Upper lobe of right lung (tissue), 1 donor: ENCODE results near the gene JPT2. TPM values are rescaled to one million over a fixed set of nuclear protein-coding genes. Genes with fewer than 3 reads are reported as not detected.
"Not testable (repeated sequence)": the region's sequence is repeated elsewhere in the genome, so short reads cannot be mapped to it uniquely, and the experiment has no call there.

ENCODE experiments used
- ATAC-seq: fragments of 200-7000 bp; cut with Tn5 transposase; one replicate; pipeline ENCODE4 v1.9.1; 2020; ENCODE audit warnings: mild to moderate bottlenecking, moderate library complexity
- DNase-seq: peaks from one replicate; pipeline ENCODE4 v3.0.0-alpha.2; 2020
- H3K27ac ChIP-seq: fragments of 200-600 bp; one replicate; pipeline ENCODE4 v1.8.0; 2022
- H3K27me3 ChIP-seq: fragments of 200-600 bp; one replicate; pipeline ENCODE4 v1.8.0; 2022; ENCODE audit warnings: mild to moderate bottlenecking
- H3K36me3 ChIP-seq: fragments of 200-600 bp; one replicate; pipeline ENCODE4 v1.8.0; 2022
- H3K4me1 ChIP-seq: fragments of 200-600 bp; one replicate; pipeline ENCODE4 v1.8.0; 2022
- H3K4me3 ChIP-seq: fragments of 200-600 bp; one replicate; pipeline ENCODE4 v1.8.0; 2022; ENCODE audit warnings: mild to moderate bottlenecking
- H3K9me3 ChIP-seq: fragments of 200-600 bp; one replicate; pipeline ENCODE4 v1.8.0; 2022
- intact Hi-C: fragments of 100-400 bp; cut with DNase I; formaldehyde crosslinking; loops from one replicate; pipeline ENCODE4 v1.11.0; 2022
- total RNA-seq: library from RNA; stranded (reverse); fragmentation: NEBNext Ultra II Directional; extraction: Animal tissue kit (Norgen Biotek cat#: 25700); gene quantifications from one replicate; pipeline ENCODE4 v1.2.1, GENCODE V29; 2021
- TF ChIP-seq, protein P1 (sequence below): fragments of 200-600 bp; IDR thresholded peaks from one replicate; pipeline ENCODE4 v1.8.0; 2022; ENCODE audit warnings: antibody characterized with exemption
- donor health status: DM: no; HTN: yes; CAD: no; lungs with severe emphysema.

Gene JPT2
- total RNA-seq, 1 donor from 2014 or later: 44.8 TPM

DNA sequence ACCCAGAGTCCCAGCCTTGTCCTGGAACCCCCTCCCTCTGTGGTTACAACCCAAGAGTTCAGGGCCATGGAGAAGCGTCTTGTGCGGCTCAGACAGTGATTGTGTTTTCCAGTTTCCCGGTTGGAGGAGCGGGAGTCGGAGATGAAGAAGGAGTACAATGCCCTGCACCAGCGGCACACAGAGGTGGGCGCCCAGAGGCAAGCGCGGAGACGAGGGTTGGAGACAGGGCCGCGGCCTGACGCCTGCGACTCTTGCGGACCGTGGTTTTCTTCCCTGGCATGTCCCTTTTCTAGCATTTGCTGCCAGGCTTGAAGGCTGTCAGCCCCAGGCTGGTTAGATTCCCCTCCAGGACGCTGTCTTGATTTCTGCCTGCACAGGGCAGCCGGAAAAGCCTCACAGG lies 50.9 kb downstream of the JPT2 start:
- Histone ChIP-seq H3K27me3 (no peaks in the 10 kb centered on the region), H3K36me3 (peaks cover 65% of the 10 kb centered on the region), H3K4me1 (no peaks in the 10 kb centered on the region), H3K27ac (no peak overlapping the region), H3K4me3 (no peak overlapping the region), H3K9me3 (no peaks in the 10 kb centered on the region)
- intact Hi-C loops: no loop called here
- DNase-seq (no peak), ATAC-seq (no peak)
- TF ChIP-seq, protein P1, sequence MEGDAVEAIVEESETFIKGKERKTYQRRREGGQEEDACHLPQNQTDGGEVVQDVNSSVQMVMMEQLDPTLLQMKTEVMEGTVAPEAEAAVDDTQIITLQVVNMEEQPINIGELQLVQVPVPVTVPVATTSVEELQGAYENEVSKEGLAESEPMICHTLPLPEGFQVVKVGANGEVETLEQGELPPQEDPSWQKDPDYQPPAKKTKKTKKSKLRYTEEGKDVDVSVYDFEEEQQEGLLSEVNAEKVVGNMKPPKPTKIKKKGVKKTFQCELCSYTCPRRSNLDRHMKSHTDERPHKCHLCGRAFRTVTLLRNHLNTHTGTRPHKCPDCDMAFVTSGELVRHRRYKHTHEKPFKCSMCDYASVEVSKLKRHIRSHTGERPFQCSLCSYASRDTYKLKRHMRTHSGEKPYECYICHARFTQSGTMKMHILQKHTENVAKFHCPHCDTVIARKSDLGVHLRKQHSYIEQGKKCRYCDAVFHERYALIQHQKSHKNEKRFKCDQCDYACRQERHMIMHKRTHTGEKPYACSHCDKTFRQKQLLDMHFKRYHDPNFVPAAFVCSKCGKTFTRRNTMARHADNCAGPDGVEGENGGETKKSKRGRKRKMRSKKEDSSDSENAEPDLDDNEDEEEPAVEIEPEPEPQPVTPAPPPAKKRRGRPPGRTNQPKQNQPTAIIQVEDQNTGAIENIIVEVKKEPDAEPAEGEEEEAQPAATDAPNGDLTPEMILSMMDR: no peak

DNA sequence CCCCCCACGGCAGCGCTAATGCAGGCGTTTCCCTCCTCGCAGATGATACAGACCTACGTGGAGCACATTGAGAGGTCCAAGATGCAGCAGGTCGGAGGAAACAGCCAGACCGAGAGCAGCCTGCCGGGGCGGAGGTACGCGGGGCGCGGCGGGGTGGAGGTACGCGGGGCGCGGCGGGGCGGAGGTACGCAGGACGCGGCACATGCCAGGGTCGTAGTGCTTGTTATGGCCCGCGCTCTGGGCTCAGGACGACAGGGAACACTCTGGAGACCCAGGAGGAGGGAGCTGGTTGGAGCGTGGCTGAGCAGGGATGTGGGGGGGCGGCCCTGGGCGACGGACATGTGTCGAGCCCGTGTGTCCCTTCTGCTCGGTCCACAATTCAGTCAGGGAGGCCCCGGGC lies 51.4 kb downstream of the JPT2 start:
- Histone ChIP-seq H3K4me1 (no peaks in the 10 kb centered on the region), H3K27me3 (no peaks in the 10 kb centered on the region), H3K27ac (no peak overlapping the region), H3K36me3 (peaks cover 70% of the 10 kb centered on the region), H3K9me3 (no peaks in the 10 kb centered on the region), H3K4me3 (no peak overlapping the region)
- DNase-seq (no peak), ATAC-seq (no peak)
- intact Hi-C loops: no loop called here
- TF ChIP-seq, protein P1: no peak

DNA sequence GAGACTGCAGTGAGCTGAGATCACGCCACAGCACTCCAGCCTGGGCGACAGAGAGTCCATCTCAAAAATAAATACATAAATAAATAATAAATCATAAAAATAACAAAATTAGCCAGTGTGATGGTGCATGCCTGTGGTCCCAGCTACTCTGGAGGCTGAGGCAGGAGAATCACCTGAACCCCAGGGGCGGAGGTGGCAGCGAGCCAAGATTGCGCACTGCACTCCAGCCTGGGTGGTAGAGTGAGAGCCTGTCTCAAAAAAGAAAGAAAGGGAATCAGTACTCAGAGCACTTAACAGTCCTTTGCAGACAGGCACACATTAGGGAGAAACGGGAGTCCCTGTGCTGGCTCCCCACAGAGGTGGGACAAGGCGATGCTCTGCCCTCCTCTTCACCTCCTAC lies 53.0 kb downstream of the JPT2 start:
- TF ChIP-seq, protein P1: no peak
- no peak for DNase-seq
- Histone ChIP-seq H3K4me3 (no peak overlapping the region), H3K36me3 (peaks cover 70% of the 10 kb centered on the region), H3K27me3 (no peaks in the 10 kb centered on the region), H3K27ac (no peak overlapping the region), H3K9me3 (no peaks in the 10 kb centered on the region), H3K4me1 (no peaks in the 10 kb centered on the region)
- no peak for ATAC-seq
- intact Hi-C loops: no loop called here

DNA sequence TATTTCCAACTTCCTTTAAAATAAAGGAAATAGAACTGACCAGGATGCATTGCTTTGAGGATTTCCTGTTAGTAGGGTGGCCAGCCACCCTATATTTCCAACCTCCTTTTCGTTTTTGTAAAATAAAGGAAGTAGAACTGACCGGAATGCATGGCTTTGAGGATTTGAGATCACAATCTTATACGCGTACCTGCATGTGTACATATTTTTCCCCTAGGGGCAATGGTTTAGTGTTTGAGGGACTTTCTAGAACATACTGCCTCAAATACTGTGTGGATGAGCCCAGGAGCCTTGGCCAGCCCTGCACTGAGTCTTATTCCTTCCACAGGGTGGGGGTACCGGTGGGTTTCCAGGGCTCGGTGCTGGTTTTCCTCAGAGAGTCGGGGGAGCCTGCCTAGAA lies 53.5 kb downstream of the JPT2 start:
- no peak for ATAC-seq
- Histone ChIP-seq H3K4me1 (no peaks in the 10 kb centered on the region), H3K4me3 (no peak overlapping the region), H3K27ac (no peak overlapping the region), H3K27me3 (no peaks in the 10 kb centered on the region), H3K36me3 (peaks cover 65% of the 10 kb centered on the region), H3K9me3 (no peaks in the 10 kb centered on the region)
- DNase-seq: no peak
- intact Hi-C loops: no loop called here
- TF ChIP-seq, protein P1: no peak

DNA sequence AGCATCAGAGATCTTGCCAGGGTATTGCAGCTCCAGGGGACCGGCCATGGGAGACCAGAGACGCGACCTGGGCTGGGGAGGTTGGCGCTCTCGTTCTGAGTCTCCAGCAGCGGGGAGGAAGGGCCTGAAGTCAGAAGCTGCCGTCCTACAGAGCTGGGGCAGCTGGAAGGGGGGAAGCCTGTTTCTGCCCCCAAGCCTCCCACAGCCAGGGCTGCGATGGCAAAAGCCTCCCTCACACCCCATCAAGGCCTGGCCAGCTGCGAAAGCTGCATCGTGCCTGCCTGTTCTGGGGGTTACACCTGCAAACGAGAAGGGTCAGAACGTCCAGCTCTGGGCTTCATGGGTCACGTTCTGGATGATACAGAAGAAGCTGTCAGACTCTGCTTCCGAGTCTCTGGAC lies 54.0 kb downstream of the JPT2 start:
- no peak for ATAC-seq
- no peak overlapping the region for H3K4me3 ChIP-seq
- H3K4me1 ChIP-seq: no peaks in the 10 kb centered on the region
- DNase-seq: no peak
- intact Hi-C loops: no loop called here
- H3K9me3 ChIP-seq: no peaks in the 10 kb centered on the region
- no peak overlapping the region for H3K27ac ChIP-seq
- H3K27me3 ChIP-seq: no peaks in the 10 kb centered on the region
- TF ChIP-seq, protein P1: no peak
- peaks cover 62% of the 10 kb centered on the region for H3K36me3 ChIP-seq

DNA sequence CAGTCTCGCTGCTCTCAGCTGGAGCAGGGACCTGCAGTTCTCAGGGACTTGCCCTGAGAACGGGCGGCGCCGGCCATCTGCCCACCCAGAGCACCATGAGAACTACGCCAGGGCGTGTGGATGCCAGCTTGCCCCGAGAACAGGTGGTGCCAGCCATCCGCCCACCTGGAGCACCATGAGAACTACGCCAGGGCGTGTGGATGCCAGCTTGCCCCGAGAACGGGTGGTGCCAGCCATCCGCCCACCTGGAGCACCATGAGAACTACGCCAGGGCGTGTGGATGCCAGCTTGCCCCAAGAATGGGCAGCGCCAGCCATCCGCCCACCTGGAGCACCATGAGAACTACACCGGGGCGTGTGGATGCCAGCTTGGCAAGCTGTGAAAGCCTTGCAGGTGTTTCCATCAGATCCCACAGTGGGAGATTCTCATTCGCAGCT lies 54.5 kb downstream of the JPT2 start:
- H3K27me3 ChIP-seq, H3K9me3 ChIP-seq, H3K4me1 ChIP-seq, ATAC-seq, H3K27ac ChIP-seq, H3K4me3 ChIP-seq, DNase-seq, intact Hi-C loops: not testable (repeated sequence)
- peaks cover 61% of the 10 kb centered on the region for H3K36me3 ChIP-seq
